DMS53 (cell line): ENCODE measurements around the gene PHLDA2.
"Not testable (repeated sequence)": the region's sequence is repeated elsewhere in the genome, so short reads cannot be mapped to it uniquely, and the experiment has no call there.

ENCODE experiments used
- DNase-seq: peaks from one replicate; lab custom pipeline; 2025; lab: John Stamatoyannopoulos, UW

Gene PHLDA2

DNA sequence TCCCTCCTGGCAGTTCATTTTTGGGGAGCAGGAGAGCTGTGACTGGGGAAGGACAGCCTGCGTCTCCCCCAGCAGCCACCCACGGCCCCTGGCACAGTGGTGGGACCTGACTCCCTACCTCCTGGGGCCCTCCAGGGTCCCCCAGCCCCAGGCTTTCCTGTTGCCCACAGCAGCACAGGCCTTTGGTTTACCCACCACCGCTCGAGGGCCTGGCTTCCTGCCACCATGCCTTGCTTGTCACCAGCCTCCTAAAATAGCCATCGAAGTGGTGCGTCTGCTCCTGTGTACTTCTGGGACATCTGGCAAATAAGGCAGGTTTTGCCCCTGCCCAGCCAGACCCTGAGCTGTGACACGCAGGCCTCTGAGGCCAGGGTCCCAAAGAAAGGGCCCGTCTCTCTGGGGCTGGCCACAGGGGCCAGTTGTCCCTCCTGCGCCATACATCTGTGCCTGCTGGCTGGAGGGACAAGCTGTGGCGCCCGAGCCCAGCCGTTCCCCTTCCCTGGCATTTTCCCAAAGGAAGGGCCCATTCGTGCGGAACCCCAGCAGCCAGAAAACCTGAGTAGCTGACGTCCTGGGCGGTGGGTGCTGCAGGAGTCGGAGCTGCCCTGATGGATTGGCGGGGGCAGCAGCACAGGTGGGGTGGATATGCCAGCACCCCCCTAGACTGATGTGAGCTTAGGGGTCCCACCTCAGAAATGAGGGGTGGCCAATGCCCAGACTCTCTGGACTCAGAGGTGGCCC lies 14.6 kb downstream of the PHLDA2 start:
- DNase-seq: no peak

GRCh38 chr11:2913776-2914175 lies 15.4 kb downstream of the PHLDA2 start:
- DNase-seq: no peak

DNA sequence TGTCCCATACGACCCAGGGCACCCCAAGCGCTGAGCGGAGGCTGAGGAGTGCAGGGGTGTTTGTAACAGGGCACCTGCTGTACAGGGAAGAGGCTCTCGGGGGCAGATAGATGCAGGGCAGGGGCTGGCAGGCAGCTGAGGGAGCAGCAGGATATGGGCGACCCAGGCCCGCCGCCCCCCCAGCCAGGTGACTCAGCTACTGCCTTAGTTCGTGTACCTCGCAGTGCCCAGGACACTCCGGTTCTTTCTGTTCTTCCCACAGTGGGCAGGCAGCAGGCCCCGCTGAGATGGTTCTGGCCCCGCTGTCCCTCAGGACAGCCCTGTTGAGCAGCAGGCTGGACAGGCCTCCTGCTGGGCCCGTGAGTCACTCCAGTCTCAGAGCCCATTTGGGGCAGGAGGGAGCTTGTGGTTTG lies 16.2 kb downstream of the PHLDA2 start:
- peak; percentile 68 for DNase-seq

DNA sequence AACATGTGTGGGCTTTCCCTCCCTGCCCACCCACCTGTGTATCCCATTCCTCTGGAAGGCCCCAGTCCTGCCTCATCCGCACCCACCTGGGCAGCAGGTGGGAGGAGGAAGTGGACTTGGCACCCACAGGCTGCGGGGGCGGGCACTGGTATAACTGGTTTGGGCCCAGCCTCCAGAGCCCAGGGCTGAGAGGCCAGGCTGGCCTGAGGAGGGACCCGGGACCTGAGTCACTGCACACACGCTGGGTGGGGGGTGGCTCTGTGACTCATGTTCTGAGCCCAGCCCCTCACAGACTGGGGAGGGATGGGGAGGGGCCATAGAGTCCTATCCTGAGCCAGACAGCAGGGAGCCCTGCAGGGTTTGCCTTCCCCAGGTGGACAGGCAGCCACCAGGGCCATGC lies 16.7 kb downstream of the PHLDA2 start:
- peak; percentile 99 for DNase-seq

GRCh38 chr11:2911785-2912391 lies 17.3 kb downstream of the PHLDA2 start:
- DNase-seq: no peak

- peak; percentile 73 for DNase-seq
Observed at GRCh38 chr11:2911088-2911784, 18.0 kb downstream of the PHLDA2 start.

DNA sequence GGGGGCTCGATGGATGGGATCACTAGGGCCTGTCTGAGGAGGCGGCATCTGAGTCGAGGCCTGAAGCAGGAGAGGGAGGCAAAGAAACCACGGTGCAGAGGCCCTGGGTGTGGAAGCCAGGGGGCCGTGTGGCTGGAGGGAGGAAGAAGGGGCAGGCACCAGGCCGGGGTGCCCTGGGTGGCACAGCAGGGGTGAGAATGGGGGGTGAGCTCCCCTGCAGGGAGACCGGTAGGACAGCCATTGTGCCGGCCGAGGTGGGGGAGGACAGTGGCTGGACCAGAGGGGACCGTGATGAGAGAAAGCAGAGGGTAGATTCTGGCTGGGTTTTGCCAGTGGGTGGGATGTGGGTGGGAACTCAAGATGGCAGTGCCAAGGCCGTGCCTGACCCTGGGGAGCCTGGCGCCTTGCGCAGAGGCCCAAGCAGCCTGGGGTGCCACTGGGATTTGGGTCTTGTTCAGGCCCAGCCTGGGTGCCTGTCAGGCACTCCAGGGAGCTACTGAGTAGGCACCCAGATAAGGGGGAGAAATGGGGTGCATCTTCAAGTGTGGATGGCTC lies 18.7 kb downstream of the PHLDA2 start:
- DNase-seq: no peak

DNA sequence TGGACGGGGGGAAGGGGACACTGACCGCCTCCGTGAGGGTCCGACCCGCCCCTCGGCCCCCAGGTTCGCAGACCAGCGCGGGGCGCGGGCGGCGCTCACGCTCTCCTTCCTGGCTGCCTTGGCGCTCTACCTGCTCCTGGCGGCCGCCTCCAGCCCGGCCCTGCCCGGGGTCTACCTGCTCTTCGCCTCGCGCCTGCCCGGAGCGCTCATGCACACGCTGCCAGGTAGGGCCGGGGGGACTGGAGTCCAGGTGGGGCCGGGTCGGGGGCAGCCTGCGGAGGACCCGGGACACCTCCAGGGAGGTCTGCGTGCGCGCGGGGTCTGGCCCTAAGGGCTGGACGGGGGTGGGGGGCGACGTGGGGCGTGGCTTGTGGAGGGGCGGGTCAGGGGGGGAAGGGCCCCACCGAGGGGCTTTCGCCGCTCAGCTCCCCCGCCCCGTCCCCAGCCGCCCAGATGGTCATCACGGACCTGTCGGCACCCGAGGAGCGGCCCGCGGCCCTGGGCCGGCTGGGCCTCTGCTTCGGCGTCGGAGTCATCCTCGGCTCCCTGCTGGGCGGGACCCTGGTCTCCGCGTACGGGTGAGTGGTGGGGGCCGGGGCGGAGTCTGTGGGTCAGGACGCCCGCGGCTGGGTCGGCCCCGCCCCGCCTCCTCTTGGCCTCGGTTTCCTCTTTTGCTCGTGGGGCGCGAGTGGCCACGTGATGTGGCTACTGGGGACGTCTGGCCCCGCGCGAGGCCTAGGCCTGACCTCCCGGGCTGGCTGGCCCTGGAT lies 19.9 kb downstream of the PHLDA2 start:
- no peak for DNase-seq

DNA sequence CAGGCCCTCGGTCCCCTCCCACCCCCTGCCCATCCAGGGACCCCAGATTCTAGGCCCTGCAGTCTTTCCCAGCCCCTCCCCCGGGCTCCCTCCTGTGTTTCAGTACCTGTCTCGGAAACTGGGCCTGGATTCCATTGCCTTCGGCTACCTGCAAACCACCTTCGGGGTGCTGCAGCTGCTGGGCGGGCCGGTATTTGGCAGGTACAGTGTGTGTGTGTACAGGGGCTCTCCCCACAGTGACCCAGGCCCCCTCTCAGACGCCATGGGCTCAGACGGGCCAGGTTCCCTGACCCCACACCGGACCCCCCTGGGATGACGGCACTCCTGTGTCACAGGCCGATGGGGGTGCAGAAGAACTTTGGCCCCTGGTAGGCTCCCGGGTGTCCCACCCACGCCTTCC lies 21.1 kb downstream of the PHLDA2 start:
- no peak for DNase-seq

- not testable (repeated sequence) for DNase-seq
Observed at GRCh38 chr11:2905299-2905698, 23.9 kb downstream of the PHLDA2 start.

DNA sequence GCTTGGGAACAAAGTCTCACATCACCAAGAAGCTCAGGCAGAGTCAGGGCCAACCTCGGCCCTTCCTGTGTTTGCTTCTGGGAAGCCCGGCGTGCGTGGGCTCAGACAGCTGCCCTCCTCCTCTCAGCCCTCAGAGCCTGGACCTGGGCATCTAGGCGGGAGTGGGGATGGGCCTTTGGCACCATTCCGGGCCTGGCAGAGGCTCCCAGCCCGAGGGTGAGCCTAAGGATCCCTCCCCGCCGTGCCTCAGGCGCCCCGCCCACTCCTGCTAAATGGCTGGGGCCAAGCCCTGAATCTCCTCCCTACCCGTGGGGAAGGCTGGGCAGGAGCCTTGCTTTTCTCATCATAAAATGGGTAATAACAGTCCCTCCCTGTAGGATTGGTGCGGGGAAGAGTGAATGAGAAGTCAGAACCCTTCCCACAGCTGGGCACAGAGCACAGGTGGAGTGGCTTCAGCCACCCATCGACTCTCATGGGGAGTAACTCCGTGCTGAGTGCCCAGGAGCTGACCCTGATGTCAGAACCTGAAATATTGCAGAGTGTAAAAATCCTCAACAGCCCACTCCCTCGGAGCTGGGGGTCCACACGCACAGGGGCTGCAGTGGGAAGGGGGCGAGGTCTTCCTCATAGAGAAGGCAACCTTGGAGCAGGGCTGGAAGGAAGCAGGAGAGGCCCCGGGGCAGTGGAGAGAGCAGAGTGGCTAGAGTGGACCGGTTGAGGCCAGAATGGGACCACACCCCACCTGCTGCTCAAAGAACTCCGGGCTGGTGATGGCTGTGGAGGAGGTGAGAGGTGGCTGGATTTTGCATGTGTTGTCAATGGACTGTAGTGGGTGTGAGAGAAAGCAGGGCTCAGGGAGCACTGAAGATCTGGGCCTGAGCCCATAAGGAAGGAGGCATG lies 24.8 kb downstream of the PHLDA2 start:
- peak; percentile 60 for DNase-seq

GRCh38 chr11:2903672-2904011 lies 25.6 kb downstream of the PHLDA2 start:
- peak; percentile 77 for DNase-seq

GRCh38 chr11:2902784-2903671 lies 26.2 kb downstream of the PHLDA2 start:
- DNase-seq: peak; percentile 77

- DNase-seq: peak; percentile 99
Observed at GRCh38 chr11:2901854-2902783, 27.1 kb downstream of the PHLDA2 start.

GRCh38 chr11:2901196-2901796 lies 27.9 kb downstream of the PHLDA2 start:
- DNase-seq: no peak

- peak; percentile 45 for DNase-seq
Observed at GRCh38 chr11:2899080-2899783, 30.0 kb downstream of the PHLDA2 start.

DNA sequence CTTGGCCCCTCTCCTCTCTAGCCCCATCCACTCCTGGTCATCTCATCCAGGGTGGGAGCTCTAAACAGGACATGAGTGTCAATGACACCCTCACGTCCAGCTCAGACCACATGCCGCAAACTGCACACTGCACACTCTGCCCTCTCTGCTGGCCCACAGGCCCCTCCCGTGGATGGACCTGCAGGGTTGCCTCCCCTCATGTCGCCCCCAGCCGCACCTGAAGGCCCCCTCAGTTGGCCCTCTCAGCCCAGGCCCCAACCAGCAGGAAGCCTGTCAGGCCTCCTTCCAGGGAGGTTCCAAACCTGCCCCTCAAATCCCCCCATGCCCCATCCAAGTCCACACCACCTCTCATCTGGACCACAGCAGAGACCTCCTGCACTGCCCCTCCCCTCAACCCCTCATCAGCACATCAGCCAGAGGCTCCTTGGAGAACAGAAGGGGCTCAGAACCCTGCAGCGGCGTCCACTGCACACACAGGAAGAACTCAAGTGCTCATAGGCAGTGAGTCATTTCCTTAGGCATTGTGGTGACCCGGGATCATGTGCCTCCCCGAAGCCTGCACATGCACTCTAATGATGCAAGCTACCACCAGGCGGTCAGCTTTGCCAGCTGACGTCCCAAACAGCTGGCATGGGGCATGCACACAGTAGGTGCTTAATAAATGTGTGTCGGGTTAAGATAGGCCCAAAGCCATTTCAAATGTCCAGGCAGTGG lies 30.7 kb downstream of the PHLDA2 start:
- DNase-seq: peak; percentile 96
